Endodermal cell (in vitro differentiated cells): ENCODE data around the gene SLC25A24. TPM values are rescaled to one million over a fixed set of nuclear protein-coding genes. Genes with fewer than 3 reads are reported as not detected.

ENCODE experiments used
- DNase-seq: peaks from one replicate; pipeline ENCODE4 v3.0.0-alpha.2; 2017
- H3K27ac ChIP-seq: 2 replicates; pipeline ENCODE4 v1.5.1; 2013; ENCODE audit warnings: mild to moderate bottlenecking, low read depth, low read length, moderate library complexity
- H3K27me3 ChIP-seq: 2 replicates; pipeline ENCODE4 v1.6.1; 2013; ENCODE audit warnings: mild to moderate bottlenecking, low read length, moderate library complexity; ENCODE audit not compliant: insufficient read depth, control insufficient read depth, poor library complexity, severe bottlenecking
- H3K36me3 ChIP-seq: 2 replicates; pipeline ENCODE4 v1.7.0; 2013; ENCODE audit warnings: mild to moderate bottlenecking, low read length, moderate library complexity; ENCODE audit not compliant: control insufficient read depth, insufficient read depth
- H3K4me1 ChIP-seq: one replicate; pipeline ENCODE4 v1.7.0; 2013; ENCODE audit warnings: low read length; ENCODE audit not compliant: control insufficient read depth, insufficient read depth
- H3K4me3 ChIP-seq: 2 replicates; pipeline ENCODE4 v1.5.1; 2013; ENCODE audit warnings: mild to moderate bottlenecking, low read length, moderate library complexity
- H3K9ac ChIP-seq: 2 replicates; pipeline ENCODE4 v1.6.1; 2013; ENCODE audit warnings: mild to moderate bottlenecking, low read length, moderate library complexity; ENCODE audit not compliant: poor library complexity, severe bottlenecking; ENCODE audit errors: extremely low read depth
- H3K9me3 ChIP-seq: 2 replicates; pipeline ENCODE4 v1.6.1; 2013; ENCODE audit warnings: mild to moderate bottlenecking, low read length, moderate library complexity; ENCODE audit not compliant: control insufficient read depth
- H3K27ac Mint-ChIP-seq: 2 replicates; pipeline ENCODE4 v1.8.0; 2020; ENCODE audit warnings: mixed read lengths
- H3K27me3 Mint-ChIP-seq: 2 replicates; pipeline ENCODE4 v1.8.0; 2021; ENCODE audit warnings: mild to moderate bottlenecking, mixed read lengths; ENCODE audit not compliant: insufficient read depth
- H3K36me3 Mint-ChIP-seq: 2 replicates; pipeline ENCODE4 v1.8.0; 2020; ENCODE audit warnings: low read depth, mixed read lengths
- H3K4me1 Mint-ChIP-seq: 2 replicates; pipeline ENCODE4 v1.8.0; 2020; ENCODE audit warnings: mixed read lengths
- H3K4me3 Mint-ChIP-seq: 2 replicates; pipeline ENCODE4 v1.8.0; 2020; ENCODE audit warnings: mild to moderate bottlenecking, moderate library complexity, mixed read lengths
- H3K9me3 Mint-ChIP-seq: 2 replicates; pipeline ENCODE4 v1.8.0; 2020; ENCODE audit warnings: mild to moderate bottlenecking, mixed read lengths
- WGBS, 2 experiments: methylation state at CpG; one replicate each; pipeline versions ENCODE4 v1.1.5 to v1.1.7; 2013; ENCODE audit warnings: missing lambda C conversion rate in 2 of 2, mixed read lengths in 1 of 2; ENCODE audit not compliant: insufficient coverage in 1 of 2, insufficient read length in 1 of 2; 5-methylcytosine and 5-hydroxymethylcytosine counted together
- total RNA-seq, 2 donors: library from RNA; stranded (reverse); fragmentation: NEBNext Ultra II Directional in 1 of 2; extraction: Animal tissue kit (Norgen Biotek cat#: 25700) in 1 of 2; gene quantifications; 2 replicates in 1 of 2; 3 replicates in 1 of 2; pipeline ENCODE4 v1.2.1, GENCODE V29; 2021
- TF ChIP-seq, protein P1 (sequence below): fragments of 200-600 bp; sonication (generic); conservative IDR thresholded peaks from 2 replicates; pipeline ENCODE4 v1.5.0; 2021; ENCODE audit warnings: antibody characterized with exemption, mild to moderate bottlenecking

The SLC25A24 gene
- total RNA-seq, 2 donors from 2014 or later, result 42.4 to 61.4 TPM

DNA sequence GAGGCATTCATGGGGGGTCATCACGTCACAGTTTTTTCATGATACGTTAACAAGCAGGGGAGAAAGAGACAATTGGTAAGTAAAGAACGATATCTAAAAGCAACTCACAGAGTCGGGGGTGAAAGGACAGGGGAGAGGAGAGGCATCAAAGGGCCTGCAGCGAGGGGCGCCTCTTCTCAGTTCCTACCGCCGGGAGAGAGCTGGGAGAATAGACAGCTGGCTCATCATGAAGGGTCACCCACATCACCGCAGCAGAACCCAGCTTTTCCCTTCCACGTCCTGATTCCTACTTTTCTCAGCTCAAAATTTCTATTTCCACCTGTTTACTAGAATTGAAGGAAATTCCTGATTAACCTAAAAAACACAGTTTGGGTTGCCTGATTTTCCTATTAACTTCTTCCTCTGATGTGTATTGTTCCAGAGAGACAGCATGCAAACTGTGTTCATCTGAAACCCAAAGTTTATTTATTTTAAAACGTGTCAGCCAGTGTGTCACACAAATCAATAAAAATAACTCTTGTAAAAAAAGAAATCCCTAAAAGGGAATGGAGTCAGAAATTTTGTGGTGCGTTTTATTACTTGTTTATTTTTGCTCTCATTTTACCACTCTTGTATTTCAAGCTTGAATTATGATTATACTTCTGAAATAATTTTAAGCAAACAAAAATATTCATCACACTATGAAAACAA is 75.4 kb downstream of the SLC25A24 start:
- peak; percentile 64 for DNase-seq
- no peak overlapping the region for H3K4me3 ChIP-seq
- no peak overlapping the region for H3K9ac ChIP-seq
- 74 to 86% methylated on average over 6 to 12 of the region's 12 CpGs for WGBS, 2 experiments
- H3K36me3 ChIP-seq, result no peaks in the 10 kb centered on the region
- H3K27ac ChIP-seq, result no peak overlapping the region
- no peaks in the 10 kb centered on the region for H3K36me3 Mint-ChIP-seq
- peak overlapping the region; percentile 10 for H3K27ac Mint-ChIP-seq
- peaks cover 7% of the 10 kb centered on the region for H3K4me1 ChIP-seq
- peaks cover 24% of the 10 kb centered on the region for H3K27me3 Mint-ChIP-seq
- TF ChIP-seq, protein P1, sequence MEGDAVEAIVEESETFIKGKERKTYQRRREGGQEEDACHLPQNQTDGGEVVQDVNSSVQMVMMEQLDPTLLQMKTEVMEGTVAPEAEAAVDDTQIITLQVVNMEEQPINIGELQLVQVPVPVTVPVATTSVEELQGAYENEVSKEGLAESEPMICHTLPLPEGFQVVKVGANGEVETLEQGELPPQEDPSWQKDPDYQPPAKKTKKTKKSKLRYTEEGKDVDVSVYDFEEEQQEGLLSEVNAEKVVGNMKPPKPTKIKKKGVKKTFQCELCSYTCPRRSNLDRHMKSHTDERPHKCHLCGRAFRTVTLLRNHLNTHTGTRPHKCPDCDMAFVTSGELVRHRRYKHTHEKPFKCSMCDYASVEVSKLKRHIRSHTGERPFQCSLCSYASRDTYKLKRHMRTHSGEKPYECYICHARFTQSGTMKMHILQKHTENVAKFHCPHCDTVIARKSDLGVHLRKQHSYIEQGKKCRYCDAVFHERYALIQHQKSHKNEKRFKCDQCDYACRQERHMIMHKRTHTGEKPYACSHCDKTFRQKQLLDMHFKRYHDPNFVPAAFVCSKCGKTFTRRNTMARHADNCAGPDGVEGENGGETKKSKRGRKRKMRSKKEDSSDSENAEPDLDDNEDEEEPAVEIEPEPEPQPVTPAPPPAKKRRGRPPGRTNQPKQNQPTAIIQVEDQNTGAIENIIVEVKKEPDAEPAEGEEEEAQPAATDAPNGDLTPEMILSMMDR, result no peak
- H3K4me1 Mint-ChIP-seq, result peaks cover 31% of the 10 kb centered on the region
- H3K27me3 ChIP-seq, result no peaks in the 10 kb centered on the region
- no peak overlapping the region for H3K4me3 Mint-ChIP-seq
- H3K9me3 Mint-ChIP-seq, result no peaks in the 10 kb centered on the region
- no peaks in the 10 kb centered on the region for H3K9me3 ChIP-seq

DNA sequence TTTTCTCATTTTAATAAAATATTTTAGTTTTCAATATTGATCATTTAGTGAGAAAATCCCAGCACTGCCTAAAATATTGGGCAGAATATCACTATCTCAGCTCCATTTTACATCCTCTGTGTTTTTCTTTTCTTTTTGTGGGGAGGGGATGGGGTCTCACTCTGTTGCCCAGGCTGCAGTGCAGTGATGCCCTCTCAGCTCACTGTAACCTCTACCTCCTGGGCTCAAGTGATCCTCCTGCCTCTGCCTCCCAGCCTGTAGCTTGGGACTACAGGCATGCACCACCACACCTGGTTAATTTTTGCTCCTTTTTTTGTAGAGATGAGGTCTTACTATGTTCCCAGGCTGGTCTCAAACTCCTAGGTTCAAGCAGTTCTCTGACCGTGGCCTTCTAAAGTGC is 76.1 kb downstream of the SLC25A24 start:
- H3K27me3 Mint-ChIP-seq, result peaks cover 31% of the 10 kb centered on the region
- TF ChIP-seq, protein P1, result no peak
- peak overlapping the region; percentile 10 for H3K27ac Mint-ChIP-seq
- Histone ChIP-seq H3K4me3 (no peak overlapping the region), H3K27me3 (no peaks in the 10 kb centered on the region), H3K9ac (no peak overlapping the region), H3K9me3 (no peaks in the 10 kb centered on the region), H3K27ac (no peak overlapping the region), H3K4me1 (peaks cover 7% of the 10 kb centered on the region), H3K36me3 (no peaks in the 10 kb centered on the region)
- DNase-seq, result no peak
- 92% methylated on average over 1 of the region's 1 CpG; no CpG with 5 or more reads in 1 of the 2 experiments for whole genome bisulfite sequencing, 2 experiments
- H3K36me3 Mint-ChIP-seq, result no peaks in the 10 kb centered on the region
- H3K9me3 Mint-ChIP-seq, result no peaks in the 10 kb centered on the region
- H3K4me3 Mint-ChIP-seq, result no peak overlapping the region
- H3K4me1 Mint-ChIP-seq, result peaks cover 25% of the 10 kb centered on the region

DNA sequence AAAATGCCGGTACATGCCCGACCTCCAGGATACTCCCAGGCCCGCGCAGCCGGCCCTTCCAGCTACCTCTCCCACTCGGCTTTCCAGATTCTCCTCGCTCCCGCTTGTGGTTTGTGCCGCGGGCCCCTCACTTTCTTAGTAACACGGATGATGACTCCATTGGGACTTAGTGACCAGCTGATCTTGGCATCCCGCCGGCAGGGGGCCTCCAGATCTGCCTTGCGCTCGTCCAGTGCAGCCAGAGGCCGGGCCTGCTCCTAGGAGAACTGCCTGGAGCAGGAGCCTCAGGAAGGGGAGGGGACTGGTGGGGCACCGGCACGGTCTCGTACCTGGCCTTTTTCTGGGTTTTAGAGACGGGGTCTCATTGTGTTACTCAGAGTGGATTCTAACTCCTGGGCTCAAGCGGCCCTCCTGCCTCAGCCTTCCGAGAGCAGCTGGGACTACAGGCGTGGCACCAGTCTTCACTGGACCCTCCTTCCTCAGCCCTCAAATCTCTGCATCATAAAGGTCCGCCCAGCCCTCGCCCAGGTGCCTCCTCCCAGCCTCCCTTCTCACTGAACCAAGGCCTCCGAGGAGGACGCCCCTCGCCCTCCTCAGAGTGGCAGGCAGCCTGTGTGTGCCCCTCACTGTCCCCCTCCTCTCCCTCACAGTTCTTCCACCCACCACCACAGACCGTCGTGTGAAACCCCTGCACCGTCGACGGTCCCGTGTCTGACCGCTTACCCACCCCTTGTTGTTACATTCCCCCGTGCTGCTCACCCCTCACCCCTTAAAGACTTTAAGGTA is 78.6 kb downstream of the SLC25A24 start:
- H3K9me3 Mint-ChIP-seq, result no peaks in the 10 kb centered on the region
- H3K4me1 Mint-ChIP-seq, result peaks cover 21% of the 10 kb centered on the region
- WGBS, 2 experiments, result 86 to 93% methylated on average over 11 to 33 of the region's 36 CpGs

More for the DNA sequence above, 78.6 kb downstream of the SLC25A24 start:
- Histone ChIP-seq H3K4me3 (no peak overlapping the region), H3K9ac (no peak overlapping the region), H3K36me3 (no peaks in the 10 kb centered on the region), H3K4me1 (peaks cover 7% of the 10 kb centered on the region), H3K9me3 (no peaks in the 10 kb centered on the region), H3K27ac (no peak overlapping the region), H3K27me3 (no peaks in the 10 kb centered on the region)
- Mint-ChIP-seq H3K27ac (no peak overlapping the region), H3K36me3 (no peaks in the 10 kb centered on the region), H3K4me3 (peak overlapping the region; percentile 41), H3K27me3 (peaks cover 32% of the 10 kb centered on the region)
- TF ChIP-seq, protein P1, result peak; percentile 80
- peak; percentile 91 for DNase-seq
